Measurements from ENCODE around the gene COL1A2. TPM values are rescaled to one million over a fixed set of nuclear protein-coding genes. Genes with fewer than 3 reads are reported as not detected.

The COL1A2 gene
- total RNA-seq, 1 donor from 2014 or later = 6,748 TPM

DNA sequence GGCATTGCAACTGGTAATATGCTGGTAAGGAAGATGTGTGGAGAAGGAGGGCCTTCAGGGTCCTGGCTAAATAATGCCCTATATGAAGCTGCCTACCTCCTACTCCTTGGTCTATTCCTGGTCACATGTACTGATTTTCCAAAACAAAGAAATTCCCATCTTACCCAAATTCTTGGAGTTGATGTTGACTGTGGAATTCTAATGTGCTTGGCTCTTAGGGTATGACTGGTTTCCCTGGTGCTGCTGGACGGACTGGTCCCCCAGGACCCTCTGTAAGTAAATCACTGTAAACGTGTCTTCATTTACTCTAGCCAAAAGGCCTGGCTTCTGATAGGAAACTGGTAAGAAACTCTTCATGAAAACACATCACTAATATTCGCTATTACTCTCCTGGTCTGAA lies 27.0 kb downstream of the COL1A2 start:
- H3K4me1 Mint-ChIP-seq (ENCODE audit: low read depth, unreplicated experiment) = peaks cover 66% of the 10 kb centered on the region
- peaks cover 54% of the 10 kb centered on the region for H3K36me3 Mint-ChIP-seq (ENCODE audit: low read depth, unreplicated experiment)
- H3K9ac ChIP-seq (ENCODE audit: low read length) = peak overlapping the region; percentile 10
- DNase-seq (ENCODE audit: low read depth) = no peak
- peaks cover 98% of the 10 kb centered on the region for H3K36me3 ChIP-seq (ENCODE audit: insufficient read depth, low read length)
- peaks cover 15% of the 10 kb centered on the region for H3K79me2 ChIP-seq (ENCODE audit: insufficient read depth, low read length)
- no peaks in the 10 kb centered on the region for H3K9me3 Mint-ChIP-seq (ENCODE audit: unreplicated experiment)
- no peaks in the 10 kb centered on the region for H3K27me3 ChIP-seq (ENCODE audit: insufficient read depth, low read length)
- no peak overlapping the region for H3K4me2 ChIP-seq (ENCODE audit: low read length)
- peaks cover 83% of the 10 kb centered on the region for H4K20me1 ChIP-seq (ENCODE audit: insufficient read depth, low read length)
- H3K9me3 ChIP-seq (ENCODE audit: insufficient read depth, low read depth, low read length) = no peaks in the 10 kb centered on the region
- H3K27ac Mint-ChIP-seq (ENCODE audit: unreplicated experiment) = peak overlapping the region; percentile 93
- no peak for TF ChIP-seq EZH2 (IDR thresholded peaks at IDR 0.05; ENCODE audit: insufficient read depth, low read length)
- TF ChIP-seq, protein P1, sequence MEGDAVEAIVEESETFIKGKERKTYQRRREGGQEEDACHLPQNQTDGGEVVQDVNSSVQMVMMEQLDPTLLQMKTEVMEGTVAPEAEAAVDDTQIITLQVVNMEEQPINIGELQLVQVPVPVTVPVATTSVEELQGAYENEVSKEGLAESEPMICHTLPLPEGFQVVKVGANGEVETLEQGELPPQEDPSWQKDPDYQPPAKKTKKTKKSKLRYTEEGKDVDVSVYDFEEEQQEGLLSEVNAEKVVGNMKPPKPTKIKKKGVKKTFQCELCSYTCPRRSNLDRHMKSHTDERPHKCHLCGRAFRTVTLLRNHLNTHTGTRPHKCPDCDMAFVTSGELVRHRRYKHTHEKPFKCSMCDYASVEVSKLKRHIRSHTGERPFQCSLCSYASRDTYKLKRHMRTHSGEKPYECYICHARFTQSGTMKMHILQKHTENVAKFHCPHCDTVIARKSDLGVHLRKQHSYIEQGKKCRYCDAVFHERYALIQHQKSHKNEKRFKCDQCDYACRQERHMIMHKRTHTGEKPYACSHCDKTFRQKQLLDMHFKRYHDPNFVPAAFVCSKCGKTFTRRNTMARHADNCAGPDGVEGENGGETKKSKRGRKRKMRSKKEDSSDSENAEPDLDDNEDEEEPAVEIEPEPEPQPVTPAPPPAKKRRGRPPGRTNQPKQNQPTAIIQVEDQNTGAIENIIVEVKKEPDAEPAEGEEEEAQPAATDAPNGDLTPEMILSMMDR (IDR thresholded peaks at IDR 0.05; ENCODE audit: insufficient read depth, low read depth, low read length) = no peak
- peaks cover 36% of the 10 kb centered on the region for H3K4me1 ChIP-seq (ENCODE audit: insufficient read depth, low read length)
- no peak overlapping the region for H3K4me3 Mint-ChIP-seq (ENCODE audit: unreplicated experiment)
- no peak overlapping the region for H3K4me3 ChIP-seq (ENCODE audit: insufficient read depth, low read depth, low read length)
- no peak overlapping the region for H2AFZ ChIP-seq (ENCODE audit: low read depth, low read length)
- no peak overlapping the region for H3K27ac ChIP-seq (ENCODE audit: low read depth, low read length)
- FAIRE-seq = no peak
- no peaks in the 10 kb centered on the region for H3K27me3 Mint-ChIP-seq (ENCODE audit: low read depth, unreplicated experiment)

DNA sequence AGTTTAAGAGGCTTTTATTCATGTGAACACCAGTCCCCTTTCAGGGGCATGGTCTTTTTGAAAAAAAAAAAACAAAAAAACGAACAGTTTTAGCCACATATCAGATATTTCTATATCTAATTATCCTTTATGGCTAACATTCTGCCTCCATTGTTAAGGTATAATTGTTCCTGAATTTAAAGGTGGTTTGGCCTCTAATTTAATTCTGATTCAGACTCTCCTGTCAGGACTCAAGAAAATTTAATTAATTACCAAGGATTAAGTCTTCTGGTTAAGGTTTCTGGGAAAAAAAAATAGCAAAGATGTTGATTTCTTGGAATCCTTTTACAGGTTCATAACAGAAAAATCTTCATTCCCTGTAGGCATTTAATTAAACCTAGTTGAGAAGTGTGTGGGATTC lies 27.4 kb downstream of the COL1A2 start:
- H3K9me3 Mint-ChIP-seq (ENCODE audit: unreplicated experiment) = no peaks in the 10 kb centered on the region
- H3K36me3 Mint-ChIP-seq (ENCODE audit: low read depth, unreplicated experiment) = peaks cover 52% of the 10 kb centered on the region
- Histone ChIP-seq H3K4me1 (ENCODE audit: insufficient read depth, low read length) (peaks cover 36% of the 10 kb centered on the region), H3K27ac (ENCODE audit: low read depth, low read length) (no peak overlapping the region), H3K4me2 (ENCODE audit: low read length) (no peak overlapping the region), H3K9me3 (ENCODE audit: insufficient read depth, low read depth, low read length) (no peaks in the 10 kb centered on the region), H2AFZ (ENCODE audit: low read depth, low read length) (no peak overlapping the region), H3K4me3 (ENCODE audit: insufficient read depth, low read depth, low read length) (no peak overlapping the region), H3K36me3 (ENCODE audit: insufficient read depth, low read length) (peaks cover 98% of the 10 kb centered on the region), H4K20me1 (ENCODE audit: insufficient read depth, low read length) (peaks cover 85% of the 10 kb centered on the region), H3K9ac (ENCODE audit: low read length) (peak overlapping the region; percentile 35), H3K27me3 (ENCODE audit: insufficient read depth, low read length) (no peaks in the 10 kb centered on the region), H3K79me2 (ENCODE audit: insufficient read depth, low read length) (peaks cover 13% of the 10 kb centered on the region)
- H3K4me1 Mint-ChIP-seq (ENCODE audit: low read depth, unreplicated experiment) = peaks cover 63% of the 10 kb centered on the region
- H3K27ac Mint-ChIP-seq (ENCODE audit: unreplicated experiment) = peak overlapping the region; percentile 41
- H3K4me3 Mint-ChIP-seq (ENCODE audit: unreplicated experiment) = no peak overlapping the region
- no peaks in the 10 kb centered on the region for H3K27me3 Mint-ChIP-seq (ENCODE audit: low read depth, unreplicated experiment)
- TF ChIP-seq EZH2 (IDR thresholded peaks at IDR 0.05; ENCODE audit: insufficient read depth, low read length) = no peak
- TF ChIP-seq, protein P1 (IDR thresholded peaks at IDR 0.05; ENCODE audit: insufficient read depth, low read depth, low read length) = no peak
- FAIRE-seq (no peak), DNase-seq (ENCODE audit: low read depth) (no peak)

DNA sequence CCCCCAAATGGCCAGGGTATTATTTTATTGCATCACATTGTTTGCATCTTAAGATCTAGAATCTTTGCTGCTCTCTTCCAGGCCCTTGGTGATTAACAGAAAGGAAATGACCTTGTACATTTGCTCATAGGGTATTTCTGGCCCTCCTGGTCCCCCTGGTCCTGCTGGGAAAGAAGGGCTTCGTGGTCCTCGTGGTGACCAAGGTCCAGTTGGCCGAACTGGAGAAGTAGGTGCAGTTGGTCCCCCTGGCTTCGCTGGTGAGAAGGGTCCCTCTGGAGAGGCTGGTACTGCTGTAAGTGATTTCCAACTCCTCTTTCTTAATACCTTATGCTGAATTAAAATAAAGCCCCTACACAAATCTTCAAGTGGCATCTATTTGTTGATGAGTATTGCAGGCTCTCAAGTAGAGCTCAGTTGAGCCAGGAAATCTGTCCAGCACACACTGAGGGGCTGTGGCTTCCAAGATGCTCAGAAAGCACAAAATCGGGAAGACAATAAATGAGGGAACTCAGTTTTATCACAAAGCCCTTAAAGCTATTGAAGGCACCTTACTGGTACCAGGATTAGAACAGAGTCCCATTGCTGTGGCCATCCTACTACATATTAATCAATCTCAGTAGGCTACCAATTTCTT lies 28.2 kb downstream of the COL1A2 start:
- H3K9me3 ChIP-seq (ENCODE audit: insufficient read depth, low read depth, low read length) = no peaks in the 10 kb centered on the region
- no peaks in the 10 kb centered on the region for H3K9me3 Mint-ChIP-seq (ENCODE audit: unreplicated experiment)
- TF ChIP-seq EZH2 (IDR thresholded peaks at IDR 0.05; ENCODE audit: insufficient read depth, low read length) = no peak
- TF ChIP-seq, protein P1 (IDR thresholded peaks at IDR 0.05; ENCODE audit: insufficient read depth, low read depth, low read length) = no peak
- no peaks in the 10 kb centered on the region for H3K27me3 ChIP-seq (ENCODE audit: insufficient read depth, low read length)
- H3K9ac ChIP-seq (ENCODE audit: low read length) = peak overlapping the region; percentile 35
- H3K36me3 Mint-ChIP-seq (ENCODE audit: low read depth, unreplicated experiment) = peaks cover 50% of the 10 kb centered on the region
- no peak overlapping the region for H3K4me3 ChIP-seq (ENCODE audit: insufficient read depth, low read depth, low read length)
- peaks cover 60% of the 10 kb centered on the region for H3K4me1 Mint-ChIP-seq (ENCODE audit: low read depth, unreplicated experiment)
- peaks cover 98% of the 10 kb centered on the region for H3K36me3 ChIP-seq (ENCODE audit: insufficient read depth, low read length)
- peaks cover 34% of the 10 kb centered on the region for H3K4me1 ChIP-seq (ENCODE audit: insufficient read depth, low read length)
- DNase-seq (ENCODE audit: low read depth) (no peak), FAIRE-seq (no peak)
- H4K20me1 ChIP-seq (ENCODE audit: insufficient read depth, low read length) = peaks cover 85% of the 10 kb centered on the region
- H3K79me2 ChIP-seq (ENCODE audit: insufficient read depth, low read length) = peaks cover 5% of the 10 kb centered on the region
- peak overlapping the region; percentile 90 for H3K27ac Mint-ChIP-seq (ENCODE audit: unreplicated experiment)
- peak overlapping the region; percentile 81 for H3K27ac ChIP-seq (ENCODE audit: low read depth, low read length)
- H3K27me3 Mint-ChIP-seq (ENCODE audit: low read depth, unreplicated experiment) = no peaks in the 10 kb centered on the region
- H3K4me2 ChIP-seq (ENCODE audit: low read length) = no peak overlapping the region
- no peak overlapping the region for H2AFZ ChIP-seq (ENCODE audit: low read depth, low read length)
- H3K4me3 Mint-ChIP-seq (ENCODE audit: unreplicated experiment) = peak overlapping the region; percentile 54
